ENCODE data around the gene TPP2. TPM values are rescaled to one million over a fixed set of nuclear protein-coding genes. Genes with fewer than 3 reads are reported as not detected.

TPP2 gene
- total and polyA plus RNA-seq, 9 of the 15 experiments (the other 6 are each of a cell fraction or from before 2014, with no cell fraction given) = 18.8 to 87.7 (median 55.9) TPM

DNA sequence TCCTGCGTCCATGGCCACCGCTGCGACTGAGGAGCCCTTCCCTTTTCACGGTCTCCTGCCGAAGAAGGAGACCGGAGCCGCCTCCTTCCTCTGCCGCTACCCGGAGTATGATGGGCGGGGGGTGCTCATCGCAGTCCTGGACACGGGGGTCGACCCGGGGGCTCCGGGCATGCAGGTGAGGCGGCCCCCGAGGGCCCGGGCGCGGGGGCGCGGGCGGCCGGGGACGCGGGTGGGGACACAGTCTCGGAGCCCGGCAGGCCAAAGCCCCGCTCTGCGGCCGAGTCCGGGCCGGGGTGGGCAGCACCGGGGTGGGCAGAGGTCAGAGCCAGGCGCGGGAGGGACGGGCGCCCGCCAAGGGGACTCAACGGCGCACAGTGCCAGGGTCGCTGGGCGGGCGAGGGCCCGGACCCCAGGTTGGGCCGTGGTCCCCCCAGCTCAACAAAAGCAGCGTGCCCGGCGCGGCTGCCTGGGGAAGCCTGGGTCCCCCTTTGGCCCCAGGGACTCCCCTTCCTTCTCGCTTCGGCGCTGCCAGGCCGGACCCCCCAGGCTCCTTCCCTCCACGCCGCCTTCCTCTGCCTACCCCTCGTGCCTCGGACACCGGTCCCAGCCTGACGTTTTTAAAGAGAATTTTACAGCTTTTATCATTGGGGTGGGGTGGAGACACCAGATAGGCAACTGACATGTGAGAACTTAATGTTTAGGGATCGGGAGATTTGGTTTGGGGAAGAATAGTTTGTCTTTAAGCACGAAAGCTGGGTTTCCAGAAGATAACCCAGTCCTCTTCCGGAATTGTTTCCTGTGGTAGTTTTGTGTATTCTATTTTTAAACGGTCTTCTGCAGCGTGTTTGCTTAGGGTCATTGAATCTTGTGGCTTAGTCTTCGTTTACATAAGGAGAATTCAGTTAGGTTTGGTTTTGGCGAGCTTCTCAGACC is 509 bp downstream of the TPP2 start:
- FAIRE-seq (peak; percentile 75), ATAC-seq (peak; percentile 29), DNase-seq (ENCODE audit: extremely low read depth in 1 of 4, low spot score in 3 of 4) (peak; percentile 18 to 49 (median 30))
- POLR2A ChIA-PET = interaction anchor here (0.6 to 3.6 kb wide), 6 partner anchors 9 to 308 kb away, joined by 3 to 21 read pairs (median 3); partner anchors contain the start of gene TEX30
- Histone ChIP-seq H3K9me1 (ENCODE audit: control insufficient read depth, insufficient read depth, low read length) (no peaks in the 10 kb centered on the region), H3K4me2 (ENCODE audit: insufficient read depth, low read length) (peak overlapping the region; percentile 74), H3K4me3 (peak overlapping the region; percentile 89), H3K9ac (ENCODE audit: insufficient read depth in 1 of 2, low read depth in 2 of 2, low read length in 2 of 2) (peak overlapping the region; percentile 71 to 94), H4K20me1 (replicated peaks; ENCODE audit: control insufficient read depth, insufficient read depth, low read length) (peaks cover 8% of the 10 kb centered on the region), H3K79me2 (ENCODE audit: control insufficient read depth, insufficient read depth, low read length) (peaks cover 73% of the 10 kb centered on the region), H3K27ac (ENCODE audit: extremely low read depth, low read depth, low read length) (peak overlapping the region; percentile 77), H3K27me3 (ENCODE audit: control insufficient read depth in 2 of 2, insufficient read depth in 2 of 2, low read length in 2 of 2) (no peaks in the 10 kb centered on the region), H2AFZ (ENCODE audit: low read depth, low read length) (0 out of 2 replicates have a peak overlapping the region, but pooled peaks have one; percentile 53), H3K36me3 (ENCODE audit: control insufficient read depth, insufficient read depth, low read length) (peaks cover 19% of the 10 kb centered on the region; the same call in 2 of the 3 replicates), H3K4me1 (replicated peaks in 1 of 2; ENCODE audit: control insufficient read depth in 2 of 2, insufficient read depth in 2 of 2, low read length in 2 of 2) (peaks cover 8 to 23% of the 10 kb centered on the region in 2 experiments), H3K9me3 (replicated peaks; ENCODE audit: control insufficient read depth, insufficient read depth, low read depth, low read length) (no peaks in the 10 kb centered on the region)
- WGBS (ENCODE audit: insufficient coverage, low coverage, missing lambda C conversion rate) = 0% methylated on average over 9 of the region's 67 CpGs
- in situ Hi-C loops (cut with MboI) (loop anchor here (5.0 kb wide), 1 partner anchor 250 kb away; the partner anchor contains the start of gene ERCC5), intact Hi-C loops (cut with micrococcal nuclease) (loop anchor here (2.0 kb wide), 2 partner anchors 176 to 204 kb away; partner anchors contain the start of gene TEX30)
- BruUV-seq (replicated peaks) = no TSS peak
- CTCF ChIA-PET (ENCODE audit: low intra/inter-chr PET ratio) = no interaction called here
- TF ChIP-seq XRCC5 (IDR thresholded peaks at IDR 0.05; ENCODE audit: low read depth, low read length) (no peak), CTBP1 (IDR thresholded peaks at IDR 0.05; ENCODE audit: borderline replicate concordance) (no peak), ZNF695 (CRISPR knock-in tag; IDR thresholded peaks at IDR 0.05) (no peak), MEF2A (IDR thresholded peaks at IDR 0.05; ENCODE audit: control insufficient read depth, low read depth, low read length) (peak; percentile 51; the same call in 1 of the 2 replicates), GTF2E2 (tag; IDR thresholded peaks at IDR 0.05) (peak; percentile 87), PHF8 (IDR thresholded peaks at IDR 0.05; ENCODE audit: borderline replicate concordance, low read length) (peak; percentile 66; the same call in 1 of the 2 replicates), POLR2AphosphoS2 (IDR thresholded peaks at IDR 0.05; ENCODE audit: low read length) (no peak), FOS (IDR thresholded peaks at IDR 0.05; ENCODE audit: extremely low read depth, insufficient read length) (no peak), SPI1 (IDR thresholded peaks at IDR 0.05; ENCODE audit: borderline replicate concordance, low read depth, low read length) (peak; percentile 36; the same call in 1 of the 2 replicates), SMARCE1 (IDR thresholded peaks at IDR 0.05) (no peak), ZNF384 (IDR thresholded peaks at IDR 0.05; ENCODE audit: low read depth, low read length) (no peak), PCBP1 (IDR thresholded peaks at IDR 0.05; ENCODE audit: low read depth, low read length, poor library complexity, severe bottlenecking) (no peak), HDAC3 (IDR thresholded peaks at IDR 0.05; ENCODE audit: borderline replicate concordance, partially characterized antibody) (no peak)
- TF ChIP-seq, protein P1, sequence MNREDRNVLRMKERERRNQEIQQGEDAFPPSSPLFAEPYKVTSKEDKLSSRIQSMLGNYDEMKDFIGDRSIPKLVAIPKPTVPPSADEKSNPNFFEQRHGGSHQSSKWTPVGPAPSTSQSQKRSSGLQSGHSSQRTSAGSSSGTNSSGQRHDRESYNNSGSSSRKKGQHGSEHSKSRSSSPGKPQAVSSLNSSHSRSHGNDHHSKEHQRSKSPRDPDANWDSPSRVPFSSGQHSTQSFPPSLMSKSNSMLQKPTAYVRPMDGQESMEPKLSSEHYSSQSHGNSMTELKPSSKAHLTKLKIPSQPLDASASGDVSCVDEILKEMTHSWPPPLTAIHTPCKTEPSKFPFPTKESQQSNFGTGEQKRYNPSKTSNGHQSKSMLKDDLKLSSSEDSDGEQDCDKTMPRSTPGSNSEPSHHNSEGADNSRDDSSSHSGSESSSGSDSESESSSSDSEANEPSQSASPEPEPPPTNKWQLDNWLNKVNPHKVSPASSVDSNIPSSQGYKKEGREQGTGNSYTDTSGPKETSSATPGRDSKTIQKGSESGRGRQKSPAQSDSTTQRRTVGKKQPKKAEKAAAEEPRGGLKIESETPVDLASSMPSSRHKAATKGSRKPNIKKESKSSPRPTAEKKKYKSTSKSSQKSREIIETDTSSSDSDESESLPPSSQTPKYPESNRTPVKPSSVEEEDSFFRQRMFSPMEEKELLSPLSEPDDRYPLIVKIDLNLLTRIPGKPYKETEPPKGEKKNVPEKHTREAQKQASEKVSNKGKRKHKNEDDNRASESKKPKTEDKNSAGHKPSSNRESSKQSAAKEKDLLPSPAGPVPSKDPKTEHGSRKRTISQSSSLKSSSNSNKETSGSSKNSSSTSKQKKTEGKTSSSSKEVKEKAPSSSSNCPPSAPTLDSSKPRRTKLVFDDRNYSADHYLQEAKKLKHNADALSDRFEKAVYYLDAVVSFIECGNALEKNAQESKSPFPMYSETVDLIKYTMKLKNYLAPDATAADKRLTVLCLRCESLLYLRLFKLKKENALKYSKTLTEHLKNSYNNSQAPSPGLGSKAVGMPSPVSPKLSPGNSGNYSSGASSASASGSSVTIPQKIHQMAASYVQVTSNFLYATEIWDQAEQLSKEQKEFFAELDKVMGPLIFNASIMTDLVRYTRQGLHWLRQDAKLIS (CRISPR knock-in tag; IDR thresholded peaks at IDR 0.05) = no peak
- TF ChIP-seq, protein P2, sequence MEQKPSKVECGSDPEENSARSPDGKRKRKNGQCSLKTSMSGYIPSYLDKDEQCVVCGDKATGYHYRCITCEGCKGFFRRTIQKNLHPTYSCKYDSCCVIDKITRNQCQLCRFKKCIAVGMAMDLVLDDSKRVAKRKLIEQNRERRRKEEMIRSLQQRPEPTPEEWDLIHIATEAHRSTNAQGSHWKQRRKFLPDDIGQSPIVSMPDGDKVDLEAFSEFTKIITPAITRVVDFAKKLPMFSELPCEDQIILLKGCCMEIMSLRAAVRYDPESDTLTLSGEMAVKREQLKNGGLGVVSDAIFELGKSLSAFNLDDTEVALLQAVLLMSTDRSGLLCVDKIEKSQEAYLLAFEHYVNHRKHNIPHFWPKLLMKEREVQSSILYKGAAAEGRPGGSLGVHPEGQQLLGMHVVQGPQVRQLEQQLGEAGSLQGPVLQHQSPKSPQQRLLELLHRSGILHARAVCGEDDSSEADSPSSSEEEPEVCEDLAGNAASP (IDR thresholded peaks at IDR 0.05) = no peak

Measured in K562 (cell line).